Breast epithelium (tissue), 3 donors: Measurements from ENCODE around the gene TNKS1BP1.
A peak's percentile ranks its signal among the peaks of the same experiment; 100 is the strongest.

Experiments used
- POLR2AphosphoS5 ChIP-seq, 3 donors: sonication (generic); formaldehyde crosslinking; IDR thresholded peaks; one replicate each; pipeline ENCODE4 v1.6.1; 2017; ENCODE audit warnings: antibody characterized with exemption in 3 of 3
- TF ChIP-seq, protein P1 (sequence below), 3 donors: fragments of 450-650 bp; IDR thresholded peaks; one replicate each; pipeline ENCODE4 v1.5.1; 2016 to 2017; ENCODE audit warnings: antibody characterized with exemption in 3 of 3, mild to moderate bottlenecking in 3 of 3, moderate library complexity in 3 of 3

GRCh38 chr11:57269571-57270021 is 55.2 kb downstream of the TNKS1BP1 start:
- TF ChIP-seq, protein P1, sequence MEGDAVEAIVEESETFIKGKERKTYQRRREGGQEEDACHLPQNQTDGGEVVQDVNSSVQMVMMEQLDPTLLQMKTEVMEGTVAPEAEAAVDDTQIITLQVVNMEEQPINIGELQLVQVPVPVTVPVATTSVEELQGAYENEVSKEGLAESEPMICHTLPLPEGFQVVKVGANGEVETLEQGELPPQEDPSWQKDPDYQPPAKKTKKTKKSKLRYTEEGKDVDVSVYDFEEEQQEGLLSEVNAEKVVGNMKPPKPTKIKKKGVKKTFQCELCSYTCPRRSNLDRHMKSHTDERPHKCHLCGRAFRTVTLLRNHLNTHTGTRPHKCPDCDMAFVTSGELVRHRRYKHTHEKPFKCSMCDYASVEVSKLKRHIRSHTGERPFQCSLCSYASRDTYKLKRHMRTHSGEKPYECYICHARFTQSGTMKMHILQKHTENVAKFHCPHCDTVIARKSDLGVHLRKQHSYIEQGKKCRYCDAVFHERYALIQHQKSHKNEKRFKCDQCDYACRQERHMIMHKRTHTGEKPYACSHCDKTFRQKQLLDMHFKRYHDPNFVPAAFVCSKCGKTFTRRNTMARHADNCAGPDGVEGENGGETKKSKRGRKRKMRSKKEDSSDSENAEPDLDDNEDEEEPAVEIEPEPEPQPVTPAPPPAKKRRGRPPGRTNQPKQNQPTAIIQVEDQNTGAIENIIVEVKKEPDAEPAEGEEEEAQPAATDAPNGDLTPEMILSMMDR (IDR thresholded peaks at IDR 0.05), result no peak
- TF ChIP-seq POLR2AphosphoS5 (IDR thresholded peaks at IDR 0.05), result peak in 1 of 3 donors; percentile 30
